ENCODE measurements around the gene CYP2C18.

DNA sequence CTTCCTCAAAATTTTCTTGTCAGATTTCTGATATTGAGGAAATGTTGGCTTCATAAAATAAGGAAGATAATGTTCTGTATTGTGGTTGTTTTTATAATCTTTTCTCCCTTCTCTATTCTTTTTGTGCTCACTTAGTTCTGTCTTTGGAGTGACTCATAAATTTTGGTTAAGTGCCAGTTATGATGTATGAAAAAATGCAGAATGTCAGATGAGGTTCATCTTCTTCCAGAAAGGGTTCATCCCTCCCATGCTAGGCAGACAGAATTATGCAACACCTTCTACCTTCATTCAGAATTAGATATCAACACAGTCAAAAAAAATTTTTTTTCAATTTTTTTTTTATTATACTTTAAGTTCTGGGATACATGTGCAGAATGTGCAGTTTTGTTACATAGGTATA is 42.3 kb downstream of the CYP2C18 start:
- TF ChIP-seq, protein P1, sequence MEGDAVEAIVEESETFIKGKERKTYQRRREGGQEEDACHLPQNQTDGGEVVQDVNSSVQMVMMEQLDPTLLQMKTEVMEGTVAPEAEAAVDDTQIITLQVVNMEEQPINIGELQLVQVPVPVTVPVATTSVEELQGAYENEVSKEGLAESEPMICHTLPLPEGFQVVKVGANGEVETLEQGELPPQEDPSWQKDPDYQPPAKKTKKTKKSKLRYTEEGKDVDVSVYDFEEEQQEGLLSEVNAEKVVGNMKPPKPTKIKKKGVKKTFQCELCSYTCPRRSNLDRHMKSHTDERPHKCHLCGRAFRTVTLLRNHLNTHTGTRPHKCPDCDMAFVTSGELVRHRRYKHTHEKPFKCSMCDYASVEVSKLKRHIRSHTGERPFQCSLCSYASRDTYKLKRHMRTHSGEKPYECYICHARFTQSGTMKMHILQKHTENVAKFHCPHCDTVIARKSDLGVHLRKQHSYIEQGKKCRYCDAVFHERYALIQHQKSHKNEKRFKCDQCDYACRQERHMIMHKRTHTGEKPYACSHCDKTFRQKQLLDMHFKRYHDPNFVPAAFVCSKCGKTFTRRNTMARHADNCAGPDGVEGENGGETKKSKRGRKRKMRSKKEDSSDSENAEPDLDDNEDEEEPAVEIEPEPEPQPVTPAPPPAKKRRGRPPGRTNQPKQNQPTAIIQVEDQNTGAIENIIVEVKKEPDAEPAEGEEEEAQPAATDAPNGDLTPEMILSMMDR (IDR thresholded peaks at IDR 0.05; ENCODE audit: insufficient read depth, low read depth, low read length), result no peak
- no peak for TF ChIP-seq EZH2 (IDR thresholded peaks at IDR 0.05; ENCODE audit: insufficient read depth, low read length)
